ENCODE measurements around the gene ACSM6.

- TF ChIP-seq POLR2A (IDR thresholded peaks at IDR 0.05; ENCODE audit: control extremely low read depth in 1 of 2, low read depth in 2 of 2, low read length in 2 of 2) (no peak), HDAC2 (IDR thresholded peaks at IDR 0.05; ENCODE audit: borderline replicate concordance in 1 of 2, low read depth in 2 of 2, low read length in 2 of 2) (no peak), CTCF (IDR thresholded peaks at IDR 0.05; ENCODE audit: control extremely low read depth in 1 of 3, insufficient read depth in 1 of 3, low read depth in 1 of 3, low read length in 3 of 3) (no peak), GTF2F1 (IDR thresholded peaks at IDR 0.05; ENCODE audit: borderline replicate concordance, low read depth, low read length) (no peak), NANOG (IDR thresholded peaks at IDR 0.05; ENCODE audit: insufficient read depth, low read depth, low read length, poor library complexity, severe bottlenecking) (no peak), CHD1 (IDR thresholded peaks at IDR 0.05; ENCODE audit: low read depth, low read length) (no peak), EP300 (IDR thresholded peaks at IDR 0.05; ENCODE audit: borderline replicate concordance in 1 of 2, low read depth in 2 of 2, low read length in 2 of 2) (no peak), SP1 (IDR thresholded peaks at IDR 0.05; ENCODE audit: low read depth, low read length) (no peak), CBX8 (IDR thresholded peaks at IDR 0.05; ENCODE audit: borderline replicate concordance, low read depth, low read length) (no peak), EZH2 (IDR thresholded peaks at IDR 0.05; ENCODE audit: low read depth, low read length, severe bottlenecking) (no peak), USF2 (IDR thresholded peaks at IDR 0.05; ENCODE audit: low read length) (no peak), RFX5 (IDR thresholded peaks at IDR 0.05; ENCODE audit: borderline replicate concordance, low read depth, low read length) (no peak), JUN (IDR thresholded peaks at IDR 0.05; ENCODE audit: low read depth, low read length) (no peak), PHF8 (conservative IDR thresholded peaks at IDR 0.05; ENCODE audit: low read depth, low read length) (no peak)
Measured at GRCh38 chr10:95214793-95215192, 20.8 kb downstream of the ACSM6 start.

All from H1 (cell line).